Chondrocyte (in vitro differentiated cells): ENCODE data around the gene RAD51B. TPM values are rescaled to one million over a fixed set of nuclear protein-coding genes. Genes with fewer than 3 reads are reported as not detected.
"Not testable (repeated sequence)": the region's sequence is repeated elsewhere in the genome, so short reads cannot be mapped to it uniquely, and the experiment has no call there.

Experiments used
- DNase-seq: peaks from one replicate; pipeline ENCODE4 v3.0.0; 2021; ENCODE audit warnings: mixed read lengths, low spot score
- H3K27ac Mint-ChIP-seq: one replicate; pipeline ENCODE4 v1.8.0; 2021; ENCODE audit warnings: mild to moderate bottlenecking, moderate library complexity, mixed read lengths; ENCODE audit not compliant: unreplicated experiment
- H3K27me3 Mint-ChIP-seq: 2 replicates; pipeline ENCODE4 v1.8.0; 2021; ENCODE audit warnings: low read depth, mixed read lengths
- H3K36me3 Mint-ChIP-seq: 2 replicates; pipeline ENCODE4 v1.8.0; 2021; ENCODE audit warnings: low read depth, mixed read lengths
- H3K4me1 Mint-ChIP-seq: 2 replicates; pipeline ENCODE4 v1.8.0; 2021; ENCODE audit warnings: low read depth, mild to moderate bottlenecking, mixed read lengths
- H3K4me3 Mint-ChIP-seq: one replicate; pipeline ENCODE4 v1.8.0; 2021; ENCODE audit warnings: mild to moderate bottlenecking, moderate library complexity, mixed read lengths; ENCODE audit not compliant: unreplicated experiment
- H3K9me3 Mint-ChIP-seq: 2 replicates; pipeline ENCODE4 v1.8.0; 2021; ENCODE audit warnings: low read depth, mixed read lengths
- CTCF ChIP-seq: fragments of 200-600 bp; sonication (generic); IDR thresholded peaks from 2 replicates; pipeline ENCODE4 v1.5.0; 2021; ENCODE audit warnings: antibody characterized with exemption, mild to moderate bottlenecking, moderate library complexity
- total RNA-seq: library from RNA; stranded (reverse); gene quantifications from 3 replicates; pipeline ENCODE4 v1.2.1, GENCODE V29; 2021

The RAD51B gene
- total RNA-seq, 1 donor from 2014 or later, result 8.2 TPM

DNA sequence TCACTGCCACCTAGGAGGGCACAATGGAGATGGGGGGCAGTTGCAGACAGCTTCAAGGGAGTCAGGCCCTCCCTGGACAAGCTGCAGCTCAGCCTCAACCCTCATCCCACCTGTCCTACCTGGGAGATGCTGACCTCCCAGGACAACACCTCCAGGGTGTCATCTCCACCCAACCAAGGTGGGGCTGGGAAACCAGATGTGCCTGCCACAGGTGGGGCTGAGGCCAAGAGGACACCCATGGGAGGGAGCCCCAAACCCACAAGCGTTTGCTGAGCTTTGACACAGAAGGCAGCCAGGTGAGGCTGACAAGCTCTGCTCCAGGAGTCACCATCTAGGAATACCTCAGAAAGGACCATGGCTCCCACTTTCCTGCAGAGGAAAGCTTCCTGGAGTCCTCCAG lies 941.8 kb downstream of the RAD51B start:
- H3K27me3 Mint-ChIP-seq, result no peaks in the 10 kb centered on the region
- H3K27ac Mint-ChIP-seq, result no peak overlapping the region
- no peak for DNase-seq
- H3K4me1 Mint-ChIP-seq, result peaks cover 15% of the 10 kb centered on the region
- TF ChIP-seq CTCF, result no peak
- no peaks in the 10 kb centered on the region for H3K36me3 Mint-ChIP-seq
- no peaks in the 10 kb centered on the region for H3K9me3 Mint-ChIP-seq
- H3K4me3 Mint-ChIP-seq, result no peak overlapping the region

- H3K4me3 Mint-ChIP-seq, result no peak overlapping the region
- no peak for DNase-seq
- H3K36me3 Mint-ChIP-seq, result no peaks in the 10 kb centered on the region
These were observed 943.6 kb downstream of the RAD51B start for GRCh38 chr14:68762953-68763764.

GRCh38 chr14:68763843-68764242 lies 944.3 kb downstream of the RAD51B start:
- H3K27me3 Mint-ChIP-seq, H3K27ac Mint-ChIP-seq, H3K9me3 Mint-ChIP-seq, H3K4me3 Mint-ChIP-seq, DNase-seq, H3K36me3 Mint-ChIP-seq: not testable (repeated sequence)
- peaks cover 10% of the 10 kb centered on the region for H3K4me1 Mint-ChIP-seq

More at GRCh38 chr14:68762953-68763764, 943.6 kb downstream of the RAD51B start:
- TF ChIP-seq CTCF, result no peak
- no peak overlapping the region for H3K27ac Mint-ChIP-seq
- H3K9me3 Mint-ChIP-seq, result no peaks in the 10 kb centered on the region
- no peaks in the 10 kb centered on the region for H3K27me3 Mint-ChIP-seq
- peaks cover 10% of the 10 kb centered on the region for H3K4me1 Mint-ChIP-seq

DNA sequence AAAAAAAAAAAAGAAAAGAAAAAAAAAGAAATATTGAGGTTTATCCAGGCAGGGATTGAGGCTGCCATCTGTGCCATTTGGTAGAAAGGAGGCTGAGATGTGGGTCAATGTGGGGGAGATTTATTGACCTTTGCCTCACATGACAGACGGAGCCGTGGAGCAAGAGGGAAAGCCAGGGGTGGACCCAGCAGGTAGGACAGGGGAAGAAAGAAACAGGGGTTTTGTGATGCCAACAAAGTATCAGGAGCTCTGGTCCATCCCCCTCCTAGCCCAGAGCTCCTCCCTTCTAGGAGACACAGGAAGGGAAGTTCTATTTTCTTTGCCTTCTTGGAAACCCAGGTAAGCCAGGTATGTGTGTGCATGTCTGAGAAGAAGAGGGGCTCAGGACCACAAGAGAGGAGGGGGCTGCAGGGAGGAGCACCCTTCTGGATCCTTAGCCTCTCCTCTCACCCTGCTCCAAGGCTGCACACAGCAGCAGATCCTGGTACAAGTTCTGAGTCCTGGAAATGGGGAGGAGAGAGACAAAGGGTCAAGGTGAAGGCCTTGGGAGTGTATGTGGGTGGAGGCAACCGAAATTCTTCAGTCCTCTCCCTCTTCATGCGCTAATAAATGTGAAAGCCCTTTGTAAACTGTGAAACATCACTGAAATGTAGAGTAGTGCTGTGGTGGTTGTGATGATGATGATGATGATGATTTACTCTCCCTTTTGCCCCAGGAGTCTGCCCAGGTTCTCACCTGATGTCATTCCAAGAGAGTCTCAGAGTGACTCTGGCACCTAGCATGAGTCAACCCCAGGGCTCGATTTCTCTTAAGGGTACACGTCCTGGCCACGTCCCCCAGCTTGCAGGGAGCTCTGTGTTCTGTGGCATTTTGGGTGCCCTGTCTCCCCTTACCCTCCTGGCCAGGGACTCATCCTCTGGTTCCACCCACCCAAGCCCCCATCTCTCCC lies 947.0 kb downstream of the RAD51B start:
- no peak overlapping the region for H3K27ac Mint-ChIP-seq
- H3K4me3 Mint-ChIP-seq, result no peak overlapping the region
- no peaks in the 10 kb centered on the region for H3K27me3 Mint-ChIP-seq
- no peaks in the 10 kb centered on the region for H3K36me3 Mint-ChIP-seq
- TF ChIP-seq CTCF, result no peak
- no peak for DNase-seq
- no peaks in the 10 kb centered on the region for H3K9me3 Mint-ChIP-seq
- peaks cover 10% of the 10 kb centered on the region for H3K4me1 Mint-ChIP-seq

GRCh38 chr14:68767248-68767645 lies 947.7 kb downstream of the RAD51B start:
- TF ChIP-seq CTCF, result no peak
- H3K27ac Mint-ChIP-seq, result no peak overlapping the region
- no peaks in the 10 kb centered on the region for H3K27me3 Mint-ChIP-seq
- peaks cover 13% of the 10 kb centered on the region for H3K4me1 Mint-ChIP-seq
- H3K9me3 Mint-ChIP-seq, result no peaks in the 10 kb centered on the region
- no peak overlapping the region for H3K4me3 Mint-ChIP-seq
- no peaks in the 10 kb centered on the region for H3K36me3 Mint-ChIP-seq
- DNase-seq, result no peak
